Panc1 (cell line): ENCODE data around the gene SYNRG.

ENCODE experiments used
- CTCF ChIP-seq: fragments of 450-650 bp; IDR thresholded peaks from 2 replicates; pipeline ENCODE4 v1.5.1; 2017; ENCODE audit warnings: mild to moderate bottlenecking
- POLR2AphosphoS5 ChIP-seq: IDR thresholded peaks from 2 replicates; pipeline ENCODE4 v1.6.1; 2012; ENCODE audit warnings: mild to moderate bottlenecking, low read depth, low read length, moderate library complexity
- REST ChIP-seq, 2 experiments: IDR thresholded peaks; 2 replicates each; pipeline ENCODE4 v1.6.1; 2011 to 2012; ENCODE audit warnings: low read depth in 2 of 2, control low read depth in 1 of 2, low read length in 1 of 2, mild to moderate bottlenecking in 1 of 2, moderate library complexity in 1 of 2; ENCODE audit not compliant: insufficient read depth in 1 of 2
- SIN3A ChIP-seq: IDR thresholded peaks from 2 replicates; pipeline ENCODE4 v1.6.1; 2012; ENCODE audit warnings: low read depth, mild to moderate bottlenecking, low read length, moderate library complexity, borderline replicate concordance; ENCODE audit not compliant: insufficient read depth
- TCF7L2 ChIP-seq: IDR thresholded peaks from 2 replicates; pipeline ENCODE4 v1.6.1; 2011; ENCODE audit warnings: mild to moderate bottlenecking, low read depth, low read length, inconsistent platforms

- TF ChIP-seq CTCF = no peak
- TF ChIP-seq POLR2AphosphoS5 = no peak
- no peak for TF ChIP-seq SIN3A
- TF ChIP-seq REST (IDR thresholded peaks at IDR 0.05; ENCODE audit: insufficient read depth in 1 of 2, low read depth in 2 of 2, low read length in 1 of 2) = no peak
- TF ChIP-seq TCF7L2 = no peak
Observed at GRCh38 chr17:37523715-37524219, 85.5 kb downstream of the SYNRG start.
